HG03060 (cell line): ENCODE data around the gene KCNC3.

Experiments
- ATAC-seq: cut with Tn5 transposase; IDR thresholded peaks from one replicate; pipeline ENCODE4 v1.9.1; 2021; ENCODE audit warnings: low read depth, moderate number of reproducible peaks; ENCODE audit not compliant: unreplicated experiment

Gene KCNC3

DNA sequence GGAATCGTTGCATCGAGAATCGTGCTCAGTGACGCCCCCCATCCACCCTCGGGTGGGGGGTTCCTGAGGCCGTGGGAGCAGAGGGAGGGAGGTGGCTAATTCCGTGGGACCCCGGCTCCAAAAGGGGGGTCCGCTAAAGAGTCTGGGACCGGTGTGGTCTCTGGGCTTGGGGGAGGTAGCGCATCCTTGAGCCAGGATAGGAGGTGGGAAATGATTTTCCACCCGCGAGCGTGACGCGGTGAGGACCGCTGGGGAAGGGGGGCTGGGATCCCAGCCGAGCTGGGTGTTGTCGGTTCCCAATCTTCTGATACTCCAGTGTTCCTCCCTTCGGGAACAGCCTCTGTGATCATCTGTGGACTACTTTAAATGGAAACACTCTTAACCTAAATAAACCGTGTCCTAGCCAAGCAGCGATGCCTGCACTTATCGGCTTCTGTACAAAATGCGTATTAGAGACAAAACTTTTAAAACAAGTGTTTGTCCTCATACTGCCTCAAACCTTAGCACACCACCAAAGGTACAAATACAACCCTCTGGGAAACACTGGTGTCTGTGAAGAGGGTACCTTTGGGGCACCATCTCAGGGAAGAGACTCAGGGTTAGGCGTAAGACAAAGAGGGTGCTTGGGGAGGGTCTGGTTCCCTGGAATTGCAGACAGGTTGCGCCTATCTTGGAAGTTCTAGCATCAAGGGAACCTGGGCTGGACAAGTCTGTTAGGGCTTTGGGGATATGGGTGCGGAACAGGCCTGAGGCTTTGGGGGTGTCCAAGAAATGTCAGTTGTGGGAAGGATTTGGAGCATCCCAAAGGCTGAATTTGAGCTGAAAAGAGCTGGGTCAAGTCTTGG lies 16.0 kb downstream of the KCNC3 start:
- ATAC-seq = no peak

DNA sequence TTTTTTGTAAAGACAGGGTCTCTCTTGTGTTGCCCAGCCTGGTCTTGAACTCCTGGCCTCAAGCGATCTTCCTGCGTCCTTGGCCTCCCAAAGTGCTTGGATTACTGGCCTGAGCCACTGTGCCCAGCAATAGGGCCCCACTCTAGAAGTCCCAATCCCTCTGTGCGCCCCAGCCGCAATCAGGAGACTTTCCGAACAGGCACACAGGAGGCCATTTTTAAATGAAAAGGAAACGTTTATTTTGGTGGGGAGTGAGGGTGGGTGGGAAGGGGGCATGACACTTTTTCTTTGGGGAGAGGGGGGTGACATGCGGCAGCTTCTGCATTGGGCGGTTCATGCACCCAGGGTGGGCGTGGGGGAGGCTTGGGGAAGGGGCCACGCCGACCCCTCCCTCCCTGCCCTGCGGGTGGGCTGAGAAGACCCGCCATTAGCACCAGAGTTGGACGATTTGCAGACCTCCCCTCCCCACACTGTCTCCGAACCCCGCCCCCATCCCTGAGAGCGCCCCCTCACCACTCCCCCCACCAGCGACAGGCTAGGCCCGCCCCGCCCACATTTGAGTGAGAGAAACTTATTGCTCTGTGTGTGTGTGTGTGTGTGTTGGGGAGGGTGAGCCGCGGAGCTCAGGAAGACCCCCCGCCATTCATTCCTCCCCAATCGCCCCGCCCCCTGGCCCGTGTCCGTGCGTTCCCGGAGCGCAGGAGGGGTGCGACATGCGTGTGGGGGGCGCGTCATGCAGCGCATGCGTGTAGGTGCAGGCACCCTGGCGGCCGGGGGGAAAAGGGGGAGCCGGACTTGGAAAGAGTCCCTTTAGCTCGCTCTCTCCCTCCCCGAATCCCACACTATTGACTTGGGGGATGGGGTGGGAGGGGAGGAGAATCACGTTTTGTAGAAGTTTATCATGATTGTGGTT lies 17.2 kb downstream of the KCNC3 start:
- no peak for ATAC-seq

- ATAC-seq = no peak
These were observed 18.3 kb downstream of the KCNC3 start for GRCh38 chr19:50310759-50311465.

GRCh38 chr19:50309396-50310125 lies 19.6 kb downstream of the KCNC3 start:
- ATAC-seq = no peak

DNA sequence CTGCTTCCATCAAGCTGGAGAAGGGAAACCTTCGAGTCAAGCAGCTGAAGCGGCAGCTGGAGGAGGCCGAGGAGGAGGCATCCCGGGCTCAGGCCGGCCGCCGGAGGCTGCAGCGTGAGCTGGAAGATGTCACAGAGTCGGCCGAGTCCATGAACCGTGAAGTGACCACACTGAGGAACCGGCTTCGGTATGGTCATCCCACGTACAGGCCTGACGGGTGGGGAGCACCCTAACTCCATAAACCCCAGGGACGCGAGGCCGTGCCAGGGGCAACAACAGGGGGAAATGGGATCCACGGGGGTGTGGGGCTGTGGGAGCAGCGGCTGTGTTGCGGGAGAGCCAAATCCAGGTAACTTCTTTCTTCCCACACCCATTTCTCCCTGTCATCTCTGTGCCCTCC lies 20.2 kb downstream of the KCNC3 start:
- no peak for ATAC-seq

GRCh38 chr19:50303558-50303957 lies 25.6 kb downstream of the KCNC3 start:
- no peak for ATAC-seq

- no peak for ATAC-seq
These were observed 27.6 kb downstream of the KCNC3 start for GRCh38 chr19:50301607-50301971.

DNA sequence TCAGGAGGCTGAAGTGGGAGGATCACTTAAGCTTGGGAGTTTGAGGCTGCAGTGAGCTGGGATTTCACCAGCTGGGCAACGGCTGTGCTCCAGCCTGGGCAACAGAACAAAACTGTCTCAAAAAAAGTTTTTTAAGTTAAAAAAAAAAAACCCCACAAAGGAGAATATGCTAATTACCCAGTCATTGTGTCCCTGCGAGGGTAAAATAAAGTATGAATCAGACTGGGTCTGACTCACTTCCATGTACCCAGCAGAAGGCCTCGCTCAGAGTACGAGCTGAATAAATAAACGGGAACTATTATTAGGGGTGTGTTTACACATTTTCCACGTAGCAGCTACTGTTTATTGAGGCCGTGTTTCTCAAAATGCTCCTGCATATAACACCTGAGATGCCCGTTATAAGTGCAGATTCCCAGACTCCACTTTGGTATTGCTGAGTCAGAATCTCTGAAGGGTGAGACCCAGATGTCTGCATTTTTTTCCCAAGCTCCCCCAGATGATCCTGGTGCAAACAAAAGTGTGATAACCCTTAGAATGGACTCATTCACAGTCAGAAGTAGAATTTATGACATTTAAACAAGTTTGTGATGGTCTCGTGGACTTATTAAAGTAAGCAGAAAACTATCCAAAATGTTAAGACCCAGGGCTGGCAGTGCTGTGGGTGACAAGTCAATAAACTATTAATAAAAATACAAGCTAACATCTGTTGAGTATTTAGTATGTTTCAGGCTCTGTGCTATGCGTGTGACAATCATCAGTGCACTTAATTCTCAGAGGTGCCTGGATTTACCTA lies 28.2 kb downstream of the KCNC3 start:
- no peak for ATAC-seq

DNA sequence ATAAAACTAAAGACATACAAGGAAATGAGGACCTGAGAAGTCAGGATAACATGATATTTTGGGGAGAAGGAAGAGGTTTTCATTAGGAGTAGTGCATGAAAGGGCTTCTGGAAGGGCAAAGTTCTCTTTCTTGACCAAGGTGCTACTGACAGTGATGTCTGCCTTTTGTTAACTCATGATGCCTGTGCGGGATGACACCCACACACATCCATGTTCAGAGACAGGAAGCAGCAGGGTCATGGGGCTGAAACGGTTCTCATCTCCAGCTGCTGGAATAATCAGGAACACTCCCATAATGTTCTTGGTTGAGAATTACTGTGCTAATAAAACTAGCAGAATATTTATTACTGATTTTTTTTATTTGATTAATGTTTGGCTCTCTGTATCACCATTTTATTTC lies 29.1 kb downstream of the KCNC3 start:
- ATAC-seq = no peak

- ATAC-seq = no peak
These were observed 35.7 kb downstream of the KCNC3 start for GRCh38 chr19:50293263-50294004.

DNA sequence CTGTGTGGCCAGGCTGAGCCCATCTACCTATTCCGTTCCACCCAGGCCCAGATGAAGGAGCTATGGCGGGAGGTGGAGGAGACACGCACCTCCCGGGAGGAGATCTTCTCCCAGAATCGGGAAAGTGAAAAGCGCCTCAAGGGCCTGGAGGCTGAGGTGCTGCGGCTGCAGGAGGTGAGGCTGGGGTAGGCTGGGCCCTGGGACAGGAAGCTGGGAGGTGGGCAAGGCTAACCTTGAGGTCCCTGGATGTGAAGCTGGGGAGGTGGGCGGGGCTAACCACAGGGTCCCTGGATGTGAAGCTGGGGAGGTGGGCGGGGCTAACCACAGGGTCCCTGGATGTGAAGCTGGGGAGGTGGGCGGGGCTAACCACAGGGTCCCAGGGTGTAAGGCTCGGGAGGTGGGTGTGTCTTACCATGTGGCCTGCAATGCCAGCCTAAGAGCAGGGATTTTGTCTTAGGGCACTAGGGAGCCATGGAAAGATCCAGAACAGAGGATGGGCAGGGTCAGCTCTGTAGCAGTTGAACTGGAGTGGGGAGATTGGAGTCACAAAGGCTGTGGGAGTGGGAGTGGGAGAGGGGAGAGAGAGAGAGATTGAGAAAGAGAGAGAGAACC lies 36.9 kb downstream of the KCNC3 start:
- ATAC-seq = no peak

- no peak for ATAC-seq
These were observed 38.4 kb downstream of the KCNC3 start for GRCh38 chr19:50290775-50291174.

DNA sequence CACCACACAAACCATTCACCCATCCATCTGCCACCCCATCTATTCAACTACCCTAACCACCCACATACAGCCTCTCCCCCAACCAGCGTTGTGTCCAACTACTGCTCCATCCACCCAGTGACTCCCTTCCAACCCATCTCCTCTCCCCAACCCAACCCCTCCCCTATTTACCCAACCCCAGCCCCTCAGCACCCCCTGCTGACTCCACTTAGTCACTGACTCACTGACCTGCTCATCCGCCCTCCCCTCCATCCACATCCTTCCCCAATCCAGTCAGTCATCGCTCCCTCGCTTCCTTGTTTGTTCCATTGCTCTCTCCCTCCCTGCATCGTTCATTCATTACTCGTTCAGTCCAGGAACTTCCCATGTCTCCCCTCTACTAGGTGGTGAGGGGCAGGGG lies 39.2 kb downstream of the KCNC3 start:
- ATAC-seq = no peak

DNA sequence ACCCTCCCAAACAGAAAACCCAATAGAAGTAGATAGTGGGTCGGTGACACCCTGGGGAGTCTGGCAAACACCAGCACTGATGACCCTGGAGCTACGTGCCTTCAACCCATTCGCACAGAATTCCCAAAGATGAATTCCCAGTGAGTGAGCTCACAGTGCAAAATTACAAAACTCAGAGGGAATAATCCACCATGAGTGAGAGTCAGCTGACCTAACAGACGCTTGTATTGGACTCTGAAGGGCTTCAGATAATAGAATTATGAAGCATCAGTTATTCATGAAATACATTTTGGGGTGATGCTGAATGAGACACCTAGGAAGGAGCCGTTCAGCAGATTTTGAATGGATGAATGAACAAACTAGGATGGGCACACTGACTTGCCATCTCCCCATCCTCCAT lies 40.2 kb downstream of the KCNC3 start:
- no peak for ATAC-seq

DNA sequence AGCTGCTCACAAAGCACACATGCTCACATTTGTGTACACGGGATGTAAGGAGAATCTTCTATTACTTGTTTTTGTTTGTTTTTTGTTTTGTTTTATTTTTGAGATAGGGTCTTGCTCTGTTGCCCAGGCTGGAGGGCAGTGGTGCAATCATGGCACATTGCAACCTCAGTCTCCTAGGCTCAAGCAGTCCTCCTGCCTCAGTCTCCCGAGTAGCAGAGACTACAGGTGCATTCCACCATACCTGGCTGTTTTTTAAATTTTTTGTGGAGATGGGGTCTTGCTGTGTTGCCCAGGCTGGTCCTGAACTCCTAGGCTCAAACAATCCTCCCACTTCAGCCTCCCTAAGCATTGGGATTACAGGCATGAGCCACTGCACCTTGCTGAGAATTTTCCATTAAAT lies 41.8 kb downstream of the KCNC3 start:
- ATAC-seq = no peak

- no peak for ATAC-seq
These were observed 42.7 kb downstream of the KCNC3 start for GRCh38 chr19:50286443-50286842.

- no peak for ATAC-seq
These were observed 43.3 kb downstream of the KCNC3 start for GRCh38 chr19:50285833-50286232.

GRCh38 chr19:50281491-50281890 lies 47.7 kb downstream of the KCNC3 start:
- ATAC-seq = no peak

DNA sequence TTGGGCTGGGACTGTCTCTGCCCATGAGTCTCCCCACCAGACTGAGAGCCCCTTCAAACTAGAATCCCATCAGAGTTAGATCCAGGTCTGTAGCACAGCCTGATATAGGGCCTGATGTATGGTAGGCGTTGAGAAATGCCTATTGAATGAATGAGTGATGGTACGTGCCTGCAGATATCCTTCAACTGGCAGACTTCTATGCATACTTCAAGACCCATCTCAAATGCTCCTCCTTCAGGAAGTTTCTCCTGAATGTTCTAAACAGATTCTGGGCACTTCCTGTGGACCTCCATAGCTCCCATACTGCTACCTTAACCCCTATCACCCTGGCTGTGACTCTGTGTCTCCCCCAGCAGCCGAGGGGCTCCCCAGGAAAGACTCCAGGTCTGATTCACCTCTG lies 48.2 kb downstream of the KCNC3 start:
- ATAC-seq = no peak
